GM19035 (cell line): ENCODE measurements around the gene PTPRQ.
A peak's percentile ranks its signal among the peaks of the same experiment; 100 is the strongest.

ENCODE experiments used
- ATAC-seq: cut with Tn5 transposase; IDR thresholded peaks from one replicate; pipeline ENCODE4 v1.9.1; 2021; ENCODE audit not compliant: unreplicated experiment

Gene PTPRQ

GRCh38 chr12:80700327-80700726 lies 256.3 kb downstream of the PTPRQ start:
- no peak for ATAC-seq

GRCh38 chr12:80701388-80701787 lies 257.4 kb downstream of the PTPRQ start:
- no peak for ATAC-seq

- peak; percentile 82 for ATAC-seq
Measured at GRCh38 chr12:80702889-80703805, 259.1 kb downstream of the PTPRQ start.

- ATAC-seq: no peak
Measured at GRCh38 chr12:80704420-80704819, 260.4 kb downstream of the PTPRQ start.

GRCh38 chr12:80707126-80707829 lies 263.2 kb downstream of the PTPRQ start, which contains the start of gene MYF6:
TSS of gene MYF6 (plus strand) at chr12:80707634. CDS start at chr12:80707720, 86 bp downstream.
- ATAC-seq: no peak

GRCh38 chr12:80707830-80708258 lies 263.8 kb downstream of the PTPRQ start:
- no peak for ATAC-seq

GRCh38 chr12:80708259-80708974 lies 264.4 kb downstream of the PTPRQ start:
- ATAC-seq: no peak

- no peak for ATAC-seq
Measured at GRCh38 chr12:80708975-80709328, 264.9 kb downstream of the PTPRQ start.

- peak; percentile 75 for ATAC-seq
Measured at GRCh38 chr12:80709811-80710726, 266.0 kb downstream of the PTPRQ start.

- ATAC-seq: peak; percentile 41
Measured at GRCh38 chr12:80710727-80711449, 266.9 kb downstream of the PTPRQ start.

- no peak for ATAC-seq
Measured at GRCh38 chr12:80711866-80712265, 267.8 kb downstream of the PTPRQ start.

GRCh38 chr12:80712866-80713265 lies 268.8 kb downstream of the PTPRQ start:
- ATAC-seq: no peak

- ATAC-seq: no peak
Measured at GRCh38 chr12:80713419-80713818, 269.4 kb downstream of the PTPRQ start.

GRCh38 chr12:80714055-80714454 lies 270.0 kb downstream of the PTPRQ start:
- no peak for ATAC-seq

GRCh38 chr12:80714846-80715245 lies 270.8 kb downstream of the PTPRQ start:
- ATAC-seq: no peak

GRCh38 chr12:80715713-80716249 lies 271.7 kb downstream of the PTPRQ start:
- ATAC-seq: no peak

- ATAC-seq: no peak
Measured at GRCh38 chr12:80716696-80717469, 272.8 kb downstream of the PTPRQ start, which contains the start of gene MYF5. TSS of gene MYF5 (plus strand) at chr12:80716912. CDS start at chr12:80717064, 152 bp downstream.

- no peak for ATAC-seq
Measured at GRCh38 chr12:80717856-80718255, 273.8 kb downstream of the PTPRQ start.

- no peak for ATAC-seq
Measured at GRCh38 chr12:80720516-80720915, 276.5 kb downstream of the PTPRQ start.
